ENCODE data around the gene HTR3D. TPM values are rescaled to one million over a fixed set of nuclear protein-coding genes. Genes with fewer than 3 reads are reported as not detected.

HTR3D gene
- polyA plus RNA-seq, 3 donors, result not detected

DNA sequence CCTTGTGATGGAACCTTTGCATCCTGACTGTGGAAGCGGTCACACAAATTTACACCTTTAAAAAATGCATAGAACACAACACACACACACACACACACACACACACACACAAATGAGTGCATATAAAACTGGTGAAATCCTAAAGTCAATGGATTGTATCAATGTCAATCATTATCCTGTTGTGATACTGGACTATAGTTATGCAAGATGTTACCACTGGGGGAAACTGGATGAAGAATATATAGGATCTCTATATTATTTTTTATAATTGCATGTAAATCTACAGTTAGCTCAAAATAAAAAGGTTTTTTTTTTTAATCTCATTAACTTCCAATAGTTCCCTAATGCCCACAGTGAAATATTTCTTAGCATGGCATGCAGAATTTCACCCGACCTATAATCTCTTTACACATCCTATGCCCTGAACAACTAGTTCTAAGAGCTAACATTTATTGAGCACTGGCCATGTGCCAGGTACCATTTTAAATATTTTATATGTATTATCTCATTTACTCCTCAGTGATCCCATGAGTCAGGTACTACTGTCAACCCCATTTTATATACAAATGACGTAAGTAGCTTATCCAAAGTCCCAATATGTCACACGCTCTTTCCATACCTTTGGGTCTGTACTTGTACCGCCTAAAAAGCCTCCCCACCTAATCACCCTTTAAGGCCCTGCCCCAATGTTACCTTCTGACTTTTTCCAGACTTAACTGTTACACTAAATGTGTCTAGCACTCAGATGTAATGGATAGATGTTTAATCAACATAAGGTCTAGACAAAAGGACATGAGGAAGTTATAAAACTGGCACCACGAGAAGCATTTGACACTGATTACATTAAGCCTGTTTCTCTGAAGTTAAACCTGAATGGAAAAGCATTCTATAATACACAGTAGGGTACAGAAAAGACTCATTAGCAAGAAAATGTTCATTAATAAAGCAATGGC lies 19.3 kb upstream of the HTR3D start:
- Histone ChIP-seq H3K36me3 (replicated peaks in 1 of 2; ENCODE audit: control insufficient read depth in 1 of 2, insufficient read depth in 2 of 2, low read length in 2 of 2) (peaks cover 15 to 46% of the 10 kb centered on the region in 2 donors), H3K4me2 (replicated peaks; ENCODE audit: extremely low read depth, low read length, poor library complexity, severe bottlenecking) (no peak overlapping the region), H3K4me1 (ENCODE audit: control insufficient read depth in 1 of 2, insufficient read depth in 2 of 2, low read length in 2 of 2) (peaks cover 17 to 18% of the 10 kb centered on the region in 2 donors), H3K9ac (ENCODE audit: insufficient read depth, low read length, poor library complexity, severe bottlenecking) (no peak overlapping the region), H3K4me3 (replicated peaks in 1 of 3; ENCODE audit: low read depth in 2 of 3, low read length in 3 of 3) (no peak overlapping the region), H4K20me1 (ENCODE audit: insufficient read depth, low read length) (no peaks in the 10 kb centered on the region), H3K27ac (ENCODE audit: low read depth in 1 of 2, low read length in 2 of 2) (no peak overlapping the region), H3K27me3 (ENCODE audit: control insufficient read depth in 2 of 2, insufficient read depth in 2 of 2, low read length in 2 of 2) (no peaks in the 10 kb centered on the region), H2AFZ (ENCODE audit: insufficient read depth, low read depth, low read length, poor library complexity, severe bottlenecking) (no peak overlapping the region), H3K9me3 (replicated peaks in 1 of 2; ENCODE audit: control insufficient read depth in 1 of 2, insufficient read depth in 1 of 2, low read length in 2 of 2) (no peaks in the 10 kb centered on the region), H3K79me2 (ENCODE audit: insufficient read depth, low read length) (no peaks in the 10 kb centered on the region)
- no peaks in the 10 kb centered on the region for H3K9me3 Mint-ChIP-seq
- no peak overlapping the region for H3K27ac Mint-ChIP-seq
- H3K4me3 Mint-ChIP-seq, result no peak overlapping the region
- peaks cover 24% of the 10 kb centered on the region for H3K4me1 Mint-ChIP-seq
- H3K27me3 Mint-ChIP-seq (ENCODE audit: low read depth in 3 of 3), result peaks cover 0 to 2% (median 2%) of the 10 kb centered on the region in 3 donors
- no CpG with 5 or more reads among the region's 6 CpGs for WGBS (ENCODE audit: insufficient coverage)
- H3K36me3 Mint-ChIP-seq, result peaks cover 40 to 47% of the 10 kb centered on the region in 2 donors
- DNase-seq, result no peak
- TF ChIP-seq, protein P1, sequence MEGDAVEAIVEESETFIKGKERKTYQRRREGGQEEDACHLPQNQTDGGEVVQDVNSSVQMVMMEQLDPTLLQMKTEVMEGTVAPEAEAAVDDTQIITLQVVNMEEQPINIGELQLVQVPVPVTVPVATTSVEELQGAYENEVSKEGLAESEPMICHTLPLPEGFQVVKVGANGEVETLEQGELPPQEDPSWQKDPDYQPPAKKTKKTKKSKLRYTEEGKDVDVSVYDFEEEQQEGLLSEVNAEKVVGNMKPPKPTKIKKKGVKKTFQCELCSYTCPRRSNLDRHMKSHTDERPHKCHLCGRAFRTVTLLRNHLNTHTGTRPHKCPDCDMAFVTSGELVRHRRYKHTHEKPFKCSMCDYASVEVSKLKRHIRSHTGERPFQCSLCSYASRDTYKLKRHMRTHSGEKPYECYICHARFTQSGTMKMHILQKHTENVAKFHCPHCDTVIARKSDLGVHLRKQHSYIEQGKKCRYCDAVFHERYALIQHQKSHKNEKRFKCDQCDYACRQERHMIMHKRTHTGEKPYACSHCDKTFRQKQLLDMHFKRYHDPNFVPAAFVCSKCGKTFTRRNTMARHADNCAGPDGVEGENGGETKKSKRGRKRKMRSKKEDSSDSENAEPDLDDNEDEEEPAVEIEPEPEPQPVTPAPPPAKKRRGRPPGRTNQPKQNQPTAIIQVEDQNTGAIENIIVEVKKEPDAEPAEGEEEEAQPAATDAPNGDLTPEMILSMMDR (IDR thresholded peaks at IDR 0.05), result no peak
- intact Hi-C loops (cut with micrococcal nuclease), result loop anchor here in 1 of 2 donors (10.0 kb wide), 2 partner anchors 117 to 123 kb away; partner anchors contain the start of gene EIF2B5

DNA sequence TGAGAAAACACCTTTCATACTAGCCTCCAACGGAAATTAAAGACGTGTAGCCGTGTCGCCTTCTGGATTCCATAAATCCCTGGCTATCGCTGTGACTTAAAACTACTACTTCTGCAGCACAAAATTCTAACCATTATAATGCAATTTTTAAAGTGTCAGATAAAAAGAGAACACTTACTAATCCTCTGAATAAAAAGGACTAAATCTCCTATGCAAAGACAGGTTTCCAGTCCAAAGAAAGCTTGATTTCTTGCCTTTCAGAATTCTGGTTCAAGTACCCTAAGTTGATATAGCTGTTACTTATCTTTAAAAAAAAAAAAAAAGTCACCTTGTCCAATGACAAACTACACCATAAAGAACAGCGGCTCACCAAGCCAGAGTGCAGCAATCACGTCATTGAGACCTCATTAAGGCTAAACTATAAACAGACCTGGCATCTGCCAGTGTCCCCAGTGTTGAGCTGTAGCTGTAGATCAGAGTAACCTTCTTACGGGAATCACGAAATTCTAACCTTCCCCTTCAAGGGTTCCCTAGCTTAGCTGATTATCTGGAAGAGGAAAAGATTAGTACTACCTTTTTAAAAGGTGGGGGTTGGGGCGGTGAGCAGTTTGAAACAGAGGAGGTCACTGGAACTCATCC lies 16.0 kb upstream of the HTR3D start:
- H3K4me2 ChIP-seq (replicated peaks; ENCODE audit: extremely low read depth, low read length, poor library complexity, severe bottlenecking), result no peak overlapping the region
- no peak overlapping the region for H2AFZ ChIP-seq (ENCODE audit: insufficient read depth, low read depth, low read length, poor library complexity, severe bottlenecking)
- H3K27me3 Mint-ChIP-seq (ENCODE audit: low read depth in 3 of 3), result peaks cover 0 to 7% (median 2%) of the 10 kb centered on the region in 3 donors
- H3K36me3 Mint-ChIP-seq, result peaks cover 29 to 34% of the 10 kb centered on the region in 2 donors
- peaks cover 19 to 22% of the 10 kb centered on the region in 2 donors for H3K4me1 ChIP-seq (ENCODE audit: control insufficient read depth in 1 of 2, insufficient read depth in 2 of 2, low read length in 2 of 2)
- WGBS (ENCODE audit: insufficient coverage), result 93% methylated on average over 4 of the region's 10 CpGs
- no peak overlapping the region for H3K27ac ChIP-seq (ENCODE audit: low read depth in 1 of 2, low read length in 2 of 2)
- no peak overlapping the region for H3K4me3 ChIP-seq (replicated peaks in 1 of 3; ENCODE audit: low read depth in 2 of 3, low read length in 3 of 3)
- H3K79me2 ChIP-seq (ENCODE audit: insufficient read depth, low read length), result no peaks in the 10 kb centered on the region
- H3K9ac ChIP-seq (ENCODE audit: insufficient read depth, low read length, poor library complexity, severe bottlenecking), result no peak overlapping the region
- no peaks in the 10 kb centered on the region for H3K9me3 Mint-ChIP-seq
- no peak overlapping the region for H3K4me3 Mint-ChIP-seq
- no peaks in the 10 kb centered on the region for H3K27me3 ChIP-seq (ENCODE audit: control insufficient read depth in 2 of 2, insufficient read depth in 2 of 2, low read length in 2 of 2)
- no peaks in the 10 kb centered on the region for H3K9me3 ChIP-seq (replicated peaks in 1 of 2; ENCODE audit: control insufficient read depth in 1 of 2, insufficient read depth in 1 of 2, low read length in 2 of 2)
- TF ChIP-seq, protein P1 (IDR thresholded peaks at IDR 0.05), result no peak
- intact Hi-C loops (cut with micrococcal nuclease), result loop anchor here (5.0 to 10.0 kb wide), 3 partner anchors 119 to 123 kb away; partner anchors contain the start of gene EIF2B5 (in 1 of the 2)
- H3K36me3 ChIP-seq (replicated peaks in 1 of 2; ENCODE audit: control insufficient read depth in 1 of 2, insufficient read depth in 2 of 2, low read length in 2 of 2), result peaks cover 15 to 34% of the 10 kb centered on the region in 2 donors
- peaks cover 22% of the 10 kb centered on the region for H3K4me1 Mint-ChIP-seq
- no peak for DNase-seq
- no peak overlapping the region for H3K27ac Mint-ChIP-seq
- H4K20me1 ChIP-seq (ENCODE audit: insufficient read depth, low read length), result no peaks in the 10 kb centered on the region

Measured in CD14-positive monocyte (primary cell).